ENCODE measurements around the gene BCAS3. TPM values are rescaled to one million over a fixed set of nuclear protein-coding genes. Genes with fewer than 3 reads are reported as not detected.

The BCAS3 gene
- total and polyA plus RNA-seq, 11 donors = 4.5 to 23.5 (median 17.9) TPM

DNA sequence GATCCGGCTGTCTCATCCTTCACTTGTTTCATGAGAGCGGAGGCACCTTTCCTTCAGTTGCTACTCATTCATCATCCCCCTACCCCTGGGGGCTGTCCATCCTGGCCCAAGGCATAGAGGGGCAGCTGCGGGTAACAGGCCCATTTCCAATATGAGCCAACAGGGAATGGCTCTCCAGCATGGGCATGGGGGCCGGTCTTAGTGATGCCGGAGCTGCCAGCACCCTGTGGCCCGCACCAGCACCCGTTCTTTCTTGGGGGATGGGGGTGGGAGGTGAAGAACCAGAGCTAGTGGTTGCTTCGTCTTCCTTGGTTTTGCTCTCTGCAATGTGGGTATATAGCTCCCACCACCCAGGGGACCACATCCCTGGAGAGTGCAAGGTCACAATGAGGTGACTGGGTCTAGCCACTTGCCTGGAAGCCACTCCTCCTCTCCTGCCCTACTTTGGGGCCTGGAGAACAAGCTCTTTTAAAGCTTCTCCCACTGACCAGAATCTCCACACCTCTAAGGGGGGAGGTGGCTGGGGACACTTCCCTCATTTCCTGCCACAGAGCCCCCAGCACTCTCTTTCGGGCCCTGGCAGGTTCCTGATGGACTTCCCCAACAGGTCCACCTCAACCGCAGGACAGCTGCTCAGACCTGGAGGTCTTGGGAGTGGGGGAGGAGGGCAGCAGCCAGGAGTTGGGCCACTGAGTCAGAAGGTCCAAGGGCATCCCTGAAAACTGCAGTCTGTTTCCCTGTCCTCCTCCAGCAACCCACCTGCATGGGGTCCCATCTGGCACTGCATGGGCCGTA, 710.1 kb downstream of the BCAS3 start:
- intact Hi-C loops (cut with DNase I) = loop anchor here in 2 of 10 donors (10.0 kb wide), 2 partner anchors 183 to 663 kb away; no protein-coding TSS in a partner anchor
- Histone ChIP-seq H3K4me3 (no peak overlapping the region), H3K9me3 (no peaks in the 10 kb centered on the region), H3K4me1 (peaks cover 0 to 28% (median 6%) of the 10 kb centered on the region in 12 donors), H3K27ac (no peak overlapping the region), H3K27me3 (no peaks in the 10 kb centered on the region), H3K36me3 (no peaks in the 10 kb centered on the region)
- TF ChIP-seq, protein P1, sequence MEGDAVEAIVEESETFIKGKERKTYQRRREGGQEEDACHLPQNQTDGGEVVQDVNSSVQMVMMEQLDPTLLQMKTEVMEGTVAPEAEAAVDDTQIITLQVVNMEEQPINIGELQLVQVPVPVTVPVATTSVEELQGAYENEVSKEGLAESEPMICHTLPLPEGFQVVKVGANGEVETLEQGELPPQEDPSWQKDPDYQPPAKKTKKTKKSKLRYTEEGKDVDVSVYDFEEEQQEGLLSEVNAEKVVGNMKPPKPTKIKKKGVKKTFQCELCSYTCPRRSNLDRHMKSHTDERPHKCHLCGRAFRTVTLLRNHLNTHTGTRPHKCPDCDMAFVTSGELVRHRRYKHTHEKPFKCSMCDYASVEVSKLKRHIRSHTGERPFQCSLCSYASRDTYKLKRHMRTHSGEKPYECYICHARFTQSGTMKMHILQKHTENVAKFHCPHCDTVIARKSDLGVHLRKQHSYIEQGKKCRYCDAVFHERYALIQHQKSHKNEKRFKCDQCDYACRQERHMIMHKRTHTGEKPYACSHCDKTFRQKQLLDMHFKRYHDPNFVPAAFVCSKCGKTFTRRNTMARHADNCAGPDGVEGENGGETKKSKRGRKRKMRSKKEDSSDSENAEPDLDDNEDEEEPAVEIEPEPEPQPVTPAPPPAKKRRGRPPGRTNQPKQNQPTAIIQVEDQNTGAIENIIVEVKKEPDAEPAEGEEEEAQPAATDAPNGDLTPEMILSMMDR (IDR thresholded peaks at IDR 0.05) = no peak
- TF ChIP-seq POLR2A (IDR thresholded peaks at IDR 0.05) = no peak
- 94 to 96% (median 95%) methylated on average over 6 to 11 of the region's 11 CpGs for WGBS, 4 donors
- ATAC-seq = no peak
- DNase-seq = peak in 1 of 5 donors; percentile 42

- DNase-seq (peak in 1 of 5 donors; percentile 44), ATAC-seq (no peak)
- Histone ChIP-seq H3K4me3 (no peak overlapping the region), H3K4me1 (peaks cover 0 to 24% (median 6%) of the 10 kb centered on the region in 12 donors), H3K27ac (peak overlapping the region in 2 of 12 donors; percentile 20 to 66), H3K9me3 (no peaks in the 10 kb centered on the region), H3K36me3 (no peaks in the 10 kb centered on the region), H3K27me3 (no peaks in the 10 kb centered on the region)
- intact Hi-C loops (cut with DNase I) = loop anchor here in 2 of 10 donors (10.0 kb wide), 2 partner anchors 184 to 664 kb away; no protein-coding TSS in a partner anchor
- TF ChIP-seq POLR2A (IDR thresholded peaks at IDR 0.05) = no peak
- TF ChIP-seq, protein P1 (IDR thresholded peaks at IDR 0.05) = no peak
- WGBS, 4 donors = 90 to 92% (median 91%) methylated on average over 19 to 21 of the region's 21 CpGs
Measured at GRCh38 chr17:61388561-61389356, 711.1 kb downstream of the BCAS3 start.

DNA sequence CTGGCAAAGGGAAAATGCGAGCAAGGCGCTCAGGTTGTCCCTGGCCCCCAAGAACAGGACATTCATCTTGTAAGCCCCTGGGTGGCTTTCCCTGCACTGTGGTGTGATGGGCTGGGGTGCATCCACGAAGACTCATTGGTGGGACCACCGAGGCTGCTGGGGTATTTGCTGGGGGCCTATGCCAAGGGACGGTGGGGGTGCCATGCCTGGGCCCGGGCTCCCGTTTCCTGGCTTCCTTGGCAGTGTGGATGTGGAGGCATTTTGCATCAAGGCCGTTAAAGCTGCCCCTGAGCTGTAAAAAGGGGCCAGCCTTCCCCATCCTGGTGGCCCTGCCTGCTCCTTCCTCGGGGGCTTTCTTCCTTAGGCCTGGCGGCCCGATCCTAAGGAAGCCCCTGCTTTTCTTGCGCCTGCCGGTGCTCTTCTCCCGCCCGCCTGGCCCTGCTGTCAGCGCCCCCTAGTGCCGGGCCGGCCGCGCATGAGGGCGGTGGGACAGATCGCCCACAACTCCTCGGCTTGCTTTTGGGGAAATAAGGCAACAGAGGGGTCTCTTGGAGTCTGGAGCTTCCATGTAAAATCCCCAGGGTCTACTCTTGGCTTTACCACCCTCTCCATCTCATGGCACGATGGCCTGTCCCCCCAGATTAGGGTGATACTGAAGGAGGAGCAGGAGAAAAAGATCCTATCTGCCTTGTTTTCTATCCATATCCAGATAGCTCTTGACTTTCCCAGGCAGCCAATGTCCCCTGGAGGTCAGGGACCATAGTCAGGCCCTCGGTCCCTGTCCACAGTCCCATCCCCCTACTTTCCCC, 712.2 kb downstream of the BCAS3 start:
- Histone ChIP-seq H3K9me3 (no peaks in the 10 kb centered on the region), H3K27ac (peak overlapping the region in 9 of 12 donors; percentile 20 to 66 (median 45))
- 23 to 26% (median 25%) methylated on average over 21 to 25 of the region's 25 CpGs for WGBS, 4 donors

More for the DNA sequence above, 712.2 kb downstream of the BCAS3 start:
- Histone ChIP-seq H3K4me1 (peaks cover 0 to 13% (median 6%) of the 10 kb centered on the region in 12 donors), H3K36me3 (no peaks in the 10 kb centered on the region), H3K27me3 (peaks cover 0 to 2% (median 0%) of the 10 kb centered on the region in 9 donors), H3K4me3 (peak overlapping the region in 1 of 12 donors; percentile 26)
- peak in 3 of 4 donors; percentile 43 to 77 (median 67) for ATAC-seq
- peak in 3 of 5 donors; percentile 57 to 79 (median 63) for DNase-seq
- TF ChIP-seq POLR2A (IDR thresholded peaks at IDR 0.05) = no peak
- TF ChIP-seq, protein P1 (IDR thresholded peaks at IDR 0.05) = peak; percentile 73 to 95 (median 86)
- intact Hi-C loops (cut with DNase I) = loop anchor here (1.0 to 10.0 kb wide), 10 partner anchors 55 to 668 kb away; no protein-coding TSS in a partner anchor

Data from heart left ventricle (tissue), 16 donors.